Activated CD4-positive, alpha-beta T cell treated with anti-CD3 and anti-CD28 coated beads, Interleukin-2, amount 50 U/mL, for 24 hours (primary cell): ENCODE results near the gene DHRS7.

Source experiments
- DNase-seq, 2 donors: peaks; one replicate each; pipeline ENCODE4 v3.0.0-alpha.2; 2020; ENCODE audit warnings: low read depth in 1 of 2, low spot score in 1 of 2

DHRS7 gene, protein sequence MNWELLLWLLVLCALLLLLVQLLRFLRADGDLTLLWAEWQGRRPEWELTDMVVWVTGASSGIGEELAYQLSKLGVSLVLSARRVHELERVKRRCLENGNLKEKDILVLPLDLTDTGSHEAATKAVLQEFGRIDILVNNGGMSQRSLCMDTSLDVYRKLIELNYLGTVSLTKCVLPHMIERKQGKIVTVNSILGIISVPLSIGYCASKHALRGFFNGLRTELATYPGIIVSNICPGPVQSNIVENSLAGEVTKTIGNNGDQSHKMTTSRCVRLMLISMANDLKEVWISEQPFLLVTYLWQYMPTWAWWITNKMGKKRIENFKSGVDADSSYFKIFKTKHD

DNA sequence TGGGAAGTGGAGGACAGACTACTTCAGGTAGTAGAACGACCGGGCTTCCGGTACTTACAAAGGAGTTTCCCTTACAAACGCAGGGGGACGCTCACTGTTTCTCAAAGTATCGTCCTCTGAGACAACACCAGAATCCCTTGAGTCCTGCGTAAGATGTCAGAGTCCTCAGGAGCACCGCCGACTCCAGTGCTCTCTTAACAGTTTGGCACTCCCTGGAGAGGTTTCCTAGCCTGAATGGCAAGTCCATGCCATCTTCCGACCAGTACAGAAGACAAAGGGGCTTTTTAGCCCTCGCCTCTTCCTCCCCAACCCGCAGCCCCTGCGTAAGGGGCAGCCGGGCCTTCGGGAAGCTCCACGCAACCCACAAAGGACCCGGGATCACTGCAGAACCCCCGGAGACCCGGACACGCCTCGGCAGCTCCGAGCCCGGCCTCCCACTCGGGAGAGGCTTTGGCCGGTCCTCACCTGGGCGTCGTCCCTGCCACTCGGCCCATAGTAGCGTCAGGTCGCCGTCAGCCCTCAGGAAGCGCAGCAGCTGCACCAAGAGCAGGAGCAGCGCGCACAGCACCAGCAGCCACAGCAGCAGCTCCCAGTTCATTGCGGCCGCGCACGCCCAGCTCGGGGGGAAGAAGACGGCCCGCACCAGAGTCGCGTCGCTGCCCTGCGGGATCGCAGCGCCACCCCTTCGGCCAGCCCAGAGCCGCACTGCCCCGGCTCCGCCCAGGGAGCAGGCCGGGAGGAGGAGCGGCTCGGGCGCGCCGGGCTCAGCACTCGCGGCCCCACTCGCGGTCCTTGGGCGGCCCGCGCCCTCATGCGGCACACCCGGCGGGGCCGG lies at the start of gene DHRS7:
DHRS7 (minus strand) TSS at position 687 of the 835 bp plus-strand sequence; CDS start at position 598, 89 bp downstream.
- peak; percentile 30 to 41 for DNase-seq

DNA sequence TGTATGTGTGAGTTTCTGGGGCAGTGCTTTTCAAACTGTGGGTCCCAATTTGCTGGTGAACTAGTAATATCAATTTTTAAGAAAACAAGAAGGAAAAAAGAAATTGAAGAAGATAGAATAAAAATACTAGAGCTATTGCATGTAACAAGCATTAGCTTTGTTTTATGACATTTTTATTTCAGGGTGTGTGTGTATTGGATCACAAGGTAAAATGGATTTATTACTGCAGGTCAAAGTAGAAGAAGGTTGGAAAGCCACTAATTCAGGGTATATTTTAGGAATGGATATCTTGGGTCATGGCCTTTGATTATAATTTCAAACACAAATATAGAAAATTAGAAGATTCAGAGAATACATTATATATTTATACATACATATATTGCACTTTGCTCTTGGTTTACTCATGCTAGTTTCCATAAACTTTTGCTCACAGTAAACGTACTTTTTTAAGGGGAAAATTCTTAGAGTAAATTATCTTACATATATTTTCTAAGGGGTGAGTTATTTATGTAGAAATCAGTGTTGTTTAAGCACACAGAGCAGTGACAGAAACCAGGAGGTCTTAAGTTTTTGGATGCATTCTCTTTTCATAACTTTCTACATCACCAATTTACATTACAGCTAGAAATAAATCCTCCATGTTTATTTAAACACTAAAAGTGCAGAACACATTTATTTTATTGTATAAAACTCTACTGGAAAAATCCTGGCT lies 49.4 kb upstream of the DHRS7 start:
- DNase-seq: no peak

DNA sequence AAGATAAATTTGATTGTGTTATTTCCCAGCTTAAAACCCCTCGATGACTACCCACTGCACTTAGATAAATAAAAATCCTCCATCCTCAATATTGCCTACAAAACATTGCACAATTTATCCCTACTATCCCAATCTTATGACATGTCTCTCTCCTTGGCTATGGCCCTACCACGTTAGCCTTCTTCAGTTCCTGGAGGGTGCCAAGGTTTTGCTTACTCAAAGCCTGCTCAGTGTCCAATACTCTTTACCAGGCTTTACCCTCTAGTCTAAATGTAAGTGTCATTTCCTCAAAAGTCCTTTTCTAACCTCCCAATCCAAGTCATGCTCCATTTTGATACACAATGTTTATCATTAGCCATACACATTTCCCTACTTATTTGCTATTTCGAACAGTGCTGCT lies 48.8 kb upstream of the DHRS7 start:
- no peak for DNase-seq

DNA sequence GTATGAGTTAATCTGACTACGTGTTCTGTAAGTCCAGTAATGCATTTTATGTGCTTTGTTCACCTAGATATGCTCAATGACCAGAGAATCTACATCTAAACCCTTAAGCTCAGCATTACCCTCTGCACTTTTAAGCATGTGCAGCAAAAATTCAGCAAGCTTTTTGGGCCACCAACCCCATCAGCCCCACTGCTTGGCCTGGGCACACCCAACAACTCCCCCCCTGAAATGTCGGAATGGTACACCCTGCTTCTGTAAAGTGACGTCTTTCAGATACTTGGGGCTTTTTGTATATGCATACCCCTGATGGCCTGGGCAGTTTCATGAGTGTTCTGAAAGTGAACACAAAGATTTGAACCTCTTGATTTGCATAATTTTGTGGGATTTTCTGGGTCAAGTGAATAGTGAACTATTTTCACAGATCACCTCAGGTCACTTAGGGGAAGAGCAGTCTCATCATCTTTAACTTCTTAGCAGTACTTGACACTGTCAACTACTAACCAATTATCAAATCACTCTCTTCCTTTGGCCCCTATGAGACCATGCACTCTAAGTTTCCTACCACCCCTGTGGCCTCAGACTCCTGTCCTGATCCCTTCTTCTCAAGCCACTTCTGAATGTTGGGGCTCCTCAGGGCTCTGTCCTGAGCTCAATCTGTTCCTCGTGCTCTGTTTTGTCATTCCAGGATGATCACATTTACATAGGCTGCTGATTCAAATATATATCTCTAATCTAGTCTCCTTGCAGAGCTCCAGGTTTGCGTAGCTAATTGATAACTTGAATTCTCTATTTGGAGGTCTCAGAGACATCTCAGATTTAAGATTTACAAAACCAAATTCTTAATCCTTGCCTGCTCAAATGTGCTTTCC lies 47.5 kb upstream of the DHRS7 start:
- no peak for DNase-seq

DNA sequence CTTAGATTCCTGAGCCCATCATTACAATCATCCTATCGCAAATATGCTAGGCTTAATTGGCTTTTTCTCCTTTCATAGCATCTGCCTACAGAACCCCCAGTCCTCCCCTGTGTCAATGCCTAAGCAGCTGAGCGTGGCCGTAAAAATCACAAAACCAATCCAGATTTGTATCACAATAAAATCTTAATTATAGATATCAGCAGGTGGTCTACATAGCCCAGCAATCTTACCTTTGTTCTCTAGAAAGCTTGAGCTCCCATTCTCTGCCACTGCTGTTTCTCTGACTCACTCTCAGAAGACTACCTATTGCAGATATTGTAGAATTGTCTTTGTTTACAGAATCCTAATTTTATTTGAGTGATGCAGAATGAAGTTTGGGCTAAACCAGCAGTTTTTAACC lies 46.0 kb upstream of the DHRS7 start:
- no peak for DNase-seq

DNA sequence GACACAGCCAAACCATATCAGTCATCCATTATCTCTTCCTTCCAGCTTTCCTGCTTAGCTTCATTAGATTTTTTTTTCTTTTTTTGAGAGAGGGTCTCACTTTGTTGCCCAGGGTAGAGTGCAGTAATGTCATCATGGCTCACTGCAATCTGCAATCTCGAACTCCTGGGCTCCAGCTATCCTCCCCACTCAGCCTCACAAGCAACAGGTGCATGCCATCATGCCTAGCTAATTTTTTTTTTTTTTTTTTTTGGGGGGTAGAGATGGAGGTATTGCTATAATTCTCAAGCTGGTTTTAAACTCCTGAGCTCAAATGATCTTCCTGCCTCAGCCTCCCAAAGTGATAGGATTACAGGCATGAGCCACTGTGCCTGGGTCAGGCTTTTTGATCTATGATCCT lies 45.5 kb upstream of the DHRS7 start:
- DNase-seq: no peak

DNA sequence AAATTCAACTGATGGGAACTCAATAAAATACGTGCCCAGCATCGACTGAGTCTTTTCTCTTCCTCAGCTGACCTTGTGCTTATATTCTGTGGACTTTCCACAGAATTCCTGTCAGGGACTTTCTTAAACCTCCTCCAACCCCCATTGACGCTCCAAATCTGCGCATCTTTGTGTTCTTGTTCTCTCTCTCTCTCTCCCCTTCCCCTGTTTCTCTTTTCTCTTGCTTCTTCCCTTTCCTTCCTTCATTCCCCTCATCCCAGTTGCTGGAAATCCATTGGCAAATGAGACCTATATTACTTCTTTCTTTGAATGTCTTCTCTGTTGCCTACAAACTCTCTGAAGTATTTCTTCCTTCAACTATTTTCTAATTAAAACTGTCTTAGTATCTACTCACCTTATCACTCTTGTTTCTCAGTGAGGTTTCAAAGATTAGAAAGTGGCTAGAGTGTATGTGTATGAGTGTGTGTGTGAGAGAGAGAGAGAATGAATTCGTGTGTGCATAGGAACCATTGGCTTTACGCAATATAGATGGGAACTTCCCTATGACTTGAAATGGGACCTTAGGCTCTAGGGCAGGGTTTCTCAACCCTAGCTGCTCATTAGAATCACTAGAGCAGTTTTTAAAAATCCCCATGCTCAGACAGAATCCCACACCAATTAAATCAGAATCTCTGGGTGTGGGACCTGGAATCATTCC lies 41.8 kb upstream of the DHRS7 start:
- DNase-seq: no peak

DNA sequence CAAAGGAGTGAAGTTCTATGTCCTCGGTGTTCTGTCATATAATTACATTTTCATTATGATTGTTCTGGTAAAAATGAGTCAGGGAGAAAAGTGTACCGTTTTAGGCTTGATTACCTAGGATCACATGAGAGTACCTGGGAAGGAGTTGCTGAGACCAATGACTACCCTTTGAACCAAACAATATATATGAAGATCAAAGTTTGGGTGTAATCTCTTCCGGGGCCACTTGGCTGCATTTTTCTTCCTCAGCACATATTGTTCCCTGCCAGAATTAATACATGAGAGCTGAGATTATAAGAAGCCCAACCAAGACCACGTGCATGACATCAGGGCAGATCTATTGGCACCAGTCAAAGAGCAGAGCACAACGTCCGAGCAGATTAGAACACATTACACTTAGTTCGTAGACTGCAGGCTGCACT lies 41.1 kb upstream of the DHRS7 start:
- DNase-seq: no peak

DNA sequence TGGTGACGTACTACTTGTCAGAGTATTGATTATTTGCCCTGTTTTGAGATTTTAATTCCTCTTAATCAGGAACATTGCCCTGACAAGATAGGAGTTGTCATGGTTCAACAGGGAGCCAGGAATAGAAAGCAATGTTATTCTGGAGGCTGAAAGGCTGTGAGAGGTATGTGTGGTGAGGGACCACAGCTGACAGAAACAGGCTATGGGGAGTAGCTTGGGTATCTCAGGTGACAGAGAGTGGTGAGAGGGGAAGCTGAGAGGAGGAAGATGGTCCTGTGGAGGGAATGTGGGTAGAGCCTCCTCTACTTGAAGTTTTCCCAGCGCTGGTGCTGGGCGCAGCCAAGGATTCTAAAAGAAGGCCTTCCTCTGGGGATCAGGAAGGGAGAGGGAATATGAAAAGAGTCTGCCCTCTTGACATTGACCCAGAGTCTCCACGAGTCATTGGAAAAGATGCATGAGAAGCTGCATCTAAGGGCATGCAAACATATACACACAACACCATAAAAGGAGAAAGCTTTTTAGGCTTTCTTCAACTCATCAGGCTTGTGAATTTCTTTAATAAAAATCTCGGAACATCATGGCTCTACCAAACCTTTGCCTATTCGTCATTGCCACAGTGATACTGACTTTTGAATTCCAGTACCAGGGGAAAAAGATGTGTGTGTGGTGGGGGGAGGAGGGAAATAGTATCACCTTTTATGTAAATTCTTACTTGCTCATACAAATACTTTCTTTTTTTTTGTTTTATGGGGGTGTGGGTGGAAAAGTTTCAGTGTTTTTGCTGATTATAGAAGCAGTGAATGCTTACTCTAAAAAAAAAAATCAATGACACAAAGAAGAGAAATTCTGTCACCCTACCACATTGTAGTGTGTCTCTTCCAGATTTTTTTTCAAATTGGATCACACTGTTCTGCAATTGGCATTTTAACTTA lies 39.9 kb upstream of the DHRS7 start:
- no peak for DNase-seq

DNA sequence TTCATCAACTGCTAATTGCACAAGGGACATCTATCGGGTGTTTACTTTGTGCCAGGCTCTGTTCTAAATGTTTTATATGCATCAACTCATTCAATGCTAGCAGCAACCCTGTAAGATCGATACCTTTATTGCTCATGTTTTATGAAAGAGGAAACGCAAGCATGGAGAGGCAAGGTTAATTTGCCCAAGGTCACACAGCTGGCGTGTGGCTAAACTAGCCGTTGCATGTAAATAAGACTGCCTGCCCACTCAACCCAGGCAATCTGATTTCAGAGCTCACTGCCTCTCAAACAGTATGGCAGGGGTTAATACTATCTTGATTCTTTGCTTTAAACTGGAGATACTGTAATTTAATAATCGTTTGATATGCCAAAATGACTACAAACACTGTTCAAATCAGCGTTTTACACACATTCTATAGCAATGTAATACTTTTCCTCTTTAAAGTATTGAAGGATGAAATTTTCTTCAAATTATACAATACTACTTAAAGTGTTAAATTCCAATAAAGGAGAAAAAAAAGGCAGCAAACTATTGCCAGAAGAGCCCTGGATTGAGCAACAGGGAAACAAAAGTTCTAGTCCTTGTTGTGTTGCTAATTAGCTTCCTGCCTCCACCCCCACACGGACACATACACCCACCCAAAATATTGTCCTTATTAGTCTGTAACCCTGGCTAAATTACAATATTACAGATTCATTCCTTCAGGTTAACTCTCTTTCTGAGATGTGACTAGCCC lies 39.1 kb upstream of the DHRS7 start:
- DNase-seq: no peak

DNA sequence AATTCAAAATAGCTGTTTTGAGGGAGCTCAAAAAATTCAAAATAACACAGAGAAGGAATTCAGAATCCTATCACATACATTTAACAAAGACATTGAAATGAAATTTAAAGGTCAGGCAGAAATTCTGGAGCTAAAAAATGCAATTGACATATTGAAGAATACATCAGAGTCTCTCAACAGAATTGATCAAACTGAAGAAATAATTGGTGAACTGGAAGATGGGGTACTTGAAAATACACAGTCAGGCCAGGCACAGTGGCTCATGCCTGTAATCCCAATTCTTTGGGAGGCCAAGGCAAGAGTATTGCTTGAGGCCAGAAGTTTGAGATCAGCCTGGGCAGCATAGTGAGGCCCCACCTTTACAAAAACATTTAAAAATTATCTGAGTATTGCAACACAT lies 34.1 kb upstream of the DHRS7 start:
- DNase-seq: no peak

DNA sequence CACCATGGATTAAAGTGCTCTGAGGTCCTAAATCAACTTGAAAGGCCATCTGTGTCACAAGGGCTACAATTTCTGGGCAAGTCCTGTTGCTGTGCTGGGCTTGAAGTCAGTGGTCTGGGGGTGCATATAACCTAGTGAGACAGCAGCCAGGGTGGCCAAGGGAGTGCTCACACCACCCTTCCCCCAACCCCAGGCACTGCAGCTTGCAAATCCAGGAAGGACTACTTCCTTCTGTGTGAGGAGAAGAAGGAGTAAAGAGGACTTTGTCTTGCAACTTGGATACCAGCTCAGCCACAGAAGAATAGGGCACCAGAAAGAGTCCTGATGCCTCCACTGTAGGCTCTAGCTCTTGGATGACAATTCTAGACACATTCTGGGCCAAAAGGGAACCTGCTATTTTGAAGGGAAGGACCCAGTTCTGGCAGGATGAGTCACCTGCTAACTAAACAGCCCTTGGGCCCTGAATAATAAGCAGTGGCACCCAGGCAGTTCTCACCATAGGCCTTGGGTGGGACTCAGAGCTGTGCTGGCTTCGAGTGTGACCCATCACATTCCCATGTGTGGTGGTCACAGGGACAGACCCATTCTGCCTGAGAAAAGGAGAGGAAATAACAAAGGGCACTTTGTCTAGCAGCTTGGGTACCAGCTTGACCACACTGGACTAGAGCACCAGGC lies 32.6 kb upstream of the DHRS7 start:
- no peak for DNase-seq

DNA sequence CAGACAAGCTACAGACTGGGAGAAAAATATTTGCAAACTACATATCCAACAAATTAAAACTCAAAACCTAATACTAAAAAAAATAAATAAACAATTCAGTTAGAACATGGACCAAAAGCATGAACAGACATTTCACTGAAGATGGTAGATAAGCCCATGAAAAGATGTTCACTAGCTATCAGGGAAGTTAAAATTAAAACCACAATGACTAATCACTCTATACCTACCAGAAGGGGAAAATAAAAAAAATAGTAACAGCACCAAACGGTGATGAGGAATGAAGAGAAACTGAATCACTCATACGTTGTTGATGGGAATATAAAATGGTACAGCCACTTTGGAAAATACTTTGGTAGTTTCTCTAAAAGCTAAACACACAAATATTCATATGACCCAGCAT lies 31.1 kb upstream of the DHRS7 start:
- no peak for DNase-seq

DNA sequence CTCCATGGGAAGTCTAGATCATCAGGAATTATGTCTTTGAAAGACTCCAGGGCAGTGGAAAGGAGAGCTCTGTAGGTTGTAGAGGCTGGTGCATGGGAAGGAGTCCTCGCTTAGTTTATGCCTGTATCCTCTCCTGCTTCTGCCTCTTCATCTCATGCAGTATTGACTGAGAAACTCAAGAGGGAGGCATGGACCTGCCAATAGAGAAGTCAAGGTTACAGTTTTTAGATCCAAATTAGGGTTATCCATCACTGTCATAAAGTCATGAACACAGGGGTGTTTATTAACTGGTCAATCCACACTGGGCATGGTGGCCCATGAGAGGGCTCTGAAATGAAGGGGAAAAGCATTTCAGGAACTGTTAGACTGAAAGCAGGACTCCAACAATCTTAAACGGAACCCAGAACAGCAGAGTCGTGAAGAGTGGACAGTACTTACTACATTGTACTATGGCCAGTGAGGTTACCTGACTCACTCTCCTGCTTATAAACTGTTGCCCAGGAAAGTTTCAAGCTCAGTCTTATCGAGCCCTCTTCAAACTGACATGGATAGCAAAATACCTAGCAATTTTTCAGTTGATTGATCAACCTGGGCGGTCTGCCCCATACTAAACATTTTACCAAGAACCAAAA lies 30.1 kb upstream of the DHRS7 start:
- DNase-seq: no peak

DNA sequence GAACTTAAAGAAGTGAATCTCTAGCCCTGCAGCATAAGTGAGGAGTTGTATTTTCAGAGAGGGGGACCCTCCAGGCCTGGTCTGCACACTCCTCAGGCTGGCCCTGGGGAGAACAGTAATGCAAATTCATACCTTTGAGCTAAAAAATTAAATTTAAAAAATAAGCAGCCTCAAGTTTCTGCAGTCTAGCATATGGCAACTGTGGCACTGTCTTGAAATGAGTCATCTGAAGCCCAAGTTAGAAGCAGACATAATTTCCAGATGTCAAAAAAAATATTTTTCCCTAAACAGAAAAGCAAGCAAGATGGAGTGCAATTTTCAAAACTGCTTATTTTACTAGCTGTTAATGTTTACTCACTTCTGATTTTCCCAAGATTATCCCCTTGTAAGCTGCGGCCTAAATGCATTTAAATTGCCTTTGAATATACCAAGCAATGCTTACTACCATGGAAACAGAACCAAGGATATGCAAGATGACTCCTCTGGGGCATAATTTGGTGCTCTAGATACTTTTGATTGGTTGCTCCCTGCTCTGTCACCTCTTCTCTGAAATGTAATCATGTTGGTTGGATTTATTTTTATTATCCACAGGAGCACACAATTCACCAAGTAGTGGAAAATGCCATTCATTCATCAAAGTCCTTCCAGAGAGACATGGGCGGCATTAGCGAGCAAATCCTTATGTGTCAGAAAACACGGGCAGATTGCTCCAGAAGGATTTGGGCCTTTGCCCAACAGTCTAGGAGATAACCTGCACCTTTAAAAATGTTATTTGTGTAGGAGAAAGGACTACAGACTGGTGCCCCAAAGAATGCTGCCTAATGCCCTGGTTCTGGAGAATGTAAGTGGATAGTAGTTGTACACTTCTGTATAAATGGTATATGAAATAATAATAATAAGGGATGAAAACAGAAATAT lies 25.0 kb upstream of the DHRS7 start:
- no peak for DNase-seq

DNA sequence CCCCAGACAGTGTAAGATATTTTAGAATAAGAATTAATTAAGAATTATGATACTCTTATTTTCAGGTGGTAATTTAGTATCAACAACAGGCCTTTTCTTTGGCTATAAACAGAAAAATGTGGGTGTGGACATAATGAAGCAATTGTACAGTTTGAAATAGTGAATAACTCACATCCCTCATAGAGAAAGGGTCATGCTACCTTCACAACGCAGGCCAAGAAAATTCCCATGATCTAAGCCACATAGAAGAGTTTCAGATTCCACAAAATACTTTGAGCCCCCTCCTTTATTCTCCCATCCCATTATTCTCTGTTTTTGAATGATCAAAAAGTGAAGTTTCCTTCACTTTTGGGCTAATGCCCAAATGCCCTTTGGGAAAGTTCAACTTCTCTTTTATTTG lies 23.5 kb upstream of the DHRS7 start:
- no peak for DNase-seq
